Measurements from ENCODE around the gene IFITM5.

- TF ChIP-seq RAD21 (IDR thresholded peaks at IDR 0.05; ENCODE audit: low read length) (no peak), CTCF (conservative IDR thresholded peaks at IDR 0.05; ENCODE audit: low read depth, low read length) (no peak), POLR2A (IDR thresholded peaks at IDR 0.05; ENCODE audit: low read depth, low read length) (no peak), FOS (IDR thresholded peaks at IDR 0.05; ENCODE audit: low read depth, low read length) (no peak), SMC3 (IDR thresholded peaks at IDR 0.05; ENCODE audit: low read depth, low read length) (no peak), CEBPB (IDR thresholded peaks at IDR 0.05; ENCODE audit: low read depth, low read length) (no peak), MAZ (IDR thresholded peaks at IDR 0.05; ENCODE audit: borderline replicate concordance, low read depth, low read length) (no peak)
These were observed 46.0 kb downstream of the IFITM5 start for GRCh38 chr11:253160-253885.
